DOHH2 (cell line): ENCODE results near the gene COLQ.

ENCODE experiments used
- H3F3A ChIP-seq: fragments of 200-600 bp; sonication (generic), shearing (Covaris generic); 2 replicates; pipeline ENCODE4 v1.6.0; 2016; ENCODE audit warnings: antibody characterized with exemption, mild to moderate bottlenecking; ENCODE audit not compliant: control insufficient read depth, insufficient read depth
- H3K27ac ChIP-seq: fragments of 200-600 bp; sonication (generic); 2 replicates; pipeline ENCODE4 v1.5.1; 2014; ENCODE audit warnings: low read depth, mild to moderate bottlenecking, low read length, moderate library complexity
- H3K27me3 ChIP-seq: fragments of 200-600 bp; sonication (generic); 2 replicates; pipeline ENCODE4 v1.6.1; 2014; ENCODE audit warnings: mild to moderate bottlenecking, low read length, mixed read lengths; ENCODE audit not compliant: control insufficient read depth
- H3K36me3 ChIP-seq: fragments of 200-600 bp; sonication (generic); 2 replicates; pipeline ENCODE4 v1.6.1; 2014; ENCODE audit warnings: mild to moderate bottlenecking, low read length, moderate library complexity, mixed read lengths; ENCODE audit not compliant: control insufficient read depth
- H3K4me1 ChIP-seq: fragments of 200-600 bp; sonication (generic); 2 replicates; pipeline ENCODE4 v1.6.1; 2014; ENCODE audit warnings: mild to moderate bottlenecking, low read length, mixed read lengths; ENCODE audit not compliant: control insufficient read depth
- H3K4me2 ChIP-seq: fragments of 200-600 bp; sonication (generic); 2 replicates; pipeline ENCODE4 v1.6.0; 2014; ENCODE audit warnings: mild to moderate bottlenecking, low read length, moderate library complexity
- H3K4me3 ChIP-seq: fragments of 200-600 bp; sonication (generic); 2 replicates; pipeline ENCODE4 v1.5.1; 2014; ENCODE audit warnings: mild to moderate bottlenecking, low read length, mixed read lengths
- H3K79me2 ChIP-seq: fragments of 200-600 bp; sonication (generic); 2 replicates; pipeline ENCODE4 v1.6.1; 2014; ENCODE audit warnings: mild to moderate bottlenecking, low read length, mixed read lengths; ENCODE audit not compliant: control insufficient read depth
- H3K9me2 ChIP-seq: fragments of 200-600 bp; sonication (generic); replicated peaks from 2 replicates; pipeline ENCODE4 v1.6.1; 2014; ENCODE audit warnings: mild to moderate bottlenecking, low read length, mixed read lengths; ENCODE audit not compliant: control insufficient read depth
- H3K9me3 ChIP-seq: fragments of 200-600 bp; sonication (generic); 2 replicates; pipeline ENCODE4 v1.6.1; 2014; ENCODE audit warnings: antibody characterized with exemption, low read length, mixed read lengths; ENCODE audit not compliant: control insufficient read depth, insufficient read depth
- H4K20me1 ChIP-seq: fragments of 200-600 bp; sonication (generic); 2 replicates; pipeline ENCODE4 v1.6.0; 2014; ENCODE audit warnings: low read depth, mild to moderate bottlenecking, antibody characterized with exemption, low read length, moderate library complexity; ENCODE audit not compliant: control insufficient read depth, insufficient read depth
- EZH2phosphoT487 ChIP-seq: fragments of 200-600 bp; sonication (generic); IDR thresholded peaks from 2 replicates; pipeline ENCODE4 v1.6.1; 2017; ENCODE audit warnings: borderline replicate concordance, mild to moderate bottlenecking, antibody characterized with exemption, low read length, moderate library complexity, mixed read lengths
- TF ChIP-seq, protein P1 (sequence below): fragments of 200-600 bp; sonication (generic); IDR thresholded peaks from one replicate; pipeline ENCODE4 v1.5.1; 2014; ENCODE audit warnings: antibody characterized with exemption, mild to moderate bottlenecking, low read depth, low read length; ENCODE audit not compliant: poor library complexity, severe bottlenecking

Gene COLQ

DNA sequence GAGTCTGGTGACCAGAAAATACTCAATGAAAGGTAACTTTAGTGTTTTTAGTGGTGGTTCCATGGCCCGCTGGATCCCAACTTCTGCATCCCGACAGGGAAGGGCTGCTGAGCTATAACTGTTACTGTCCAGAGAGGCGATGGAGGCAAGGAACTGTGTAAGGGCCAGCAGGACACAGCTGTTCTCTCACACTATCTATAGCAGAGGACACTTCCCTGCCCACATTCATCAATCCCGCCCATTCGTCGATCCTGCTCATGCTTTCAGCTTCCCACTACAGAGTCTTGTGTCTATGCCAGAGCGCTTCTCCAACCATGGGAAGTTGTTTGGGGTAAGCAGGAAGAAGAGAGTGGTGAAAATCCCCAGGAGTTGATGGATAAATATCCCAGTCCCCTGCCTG lies 8.4 kb downstream of the COLQ start:
- Histone ChIP-seq H3K79me2 (no peaks in the 10 kb centered on the region), H3K27ac (no peak overlapping the region), H3K36me3 (no peaks in the 10 kb centered on the region), H3K4me3 (no peak overlapping the region), H3F3A (no peaks in the 10 kb centered on the region), H3K9me3 (no peaks in the 10 kb centered on the region), H4K20me1 (no peaks in the 10 kb centered on the region), H3K4me2 (no peak overlapping the region), H3K4me1 (peaks cover 9% of the 10 kb centered on the region), H3K9me2 (no peaks in the 10 kb centered on the region), H3K27me3 (peaks cover 7% of the 10 kb centered on the region)
- TF ChIP-seq EZH2phosphoT487, result no peak
- TF ChIP-seq, protein P1, sequence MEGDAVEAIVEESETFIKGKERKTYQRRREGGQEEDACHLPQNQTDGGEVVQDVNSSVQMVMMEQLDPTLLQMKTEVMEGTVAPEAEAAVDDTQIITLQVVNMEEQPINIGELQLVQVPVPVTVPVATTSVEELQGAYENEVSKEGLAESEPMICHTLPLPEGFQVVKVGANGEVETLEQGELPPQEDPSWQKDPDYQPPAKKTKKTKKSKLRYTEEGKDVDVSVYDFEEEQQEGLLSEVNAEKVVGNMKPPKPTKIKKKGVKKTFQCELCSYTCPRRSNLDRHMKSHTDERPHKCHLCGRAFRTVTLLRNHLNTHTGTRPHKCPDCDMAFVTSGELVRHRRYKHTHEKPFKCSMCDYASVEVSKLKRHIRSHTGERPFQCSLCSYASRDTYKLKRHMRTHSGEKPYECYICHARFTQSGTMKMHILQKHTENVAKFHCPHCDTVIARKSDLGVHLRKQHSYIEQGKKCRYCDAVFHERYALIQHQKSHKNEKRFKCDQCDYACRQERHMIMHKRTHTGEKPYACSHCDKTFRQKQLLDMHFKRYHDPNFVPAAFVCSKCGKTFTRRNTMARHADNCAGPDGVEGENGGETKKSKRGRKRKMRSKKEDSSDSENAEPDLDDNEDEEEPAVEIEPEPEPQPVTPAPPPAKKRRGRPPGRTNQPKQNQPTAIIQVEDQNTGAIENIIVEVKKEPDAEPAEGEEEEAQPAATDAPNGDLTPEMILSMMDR, result no peak

DNA sequence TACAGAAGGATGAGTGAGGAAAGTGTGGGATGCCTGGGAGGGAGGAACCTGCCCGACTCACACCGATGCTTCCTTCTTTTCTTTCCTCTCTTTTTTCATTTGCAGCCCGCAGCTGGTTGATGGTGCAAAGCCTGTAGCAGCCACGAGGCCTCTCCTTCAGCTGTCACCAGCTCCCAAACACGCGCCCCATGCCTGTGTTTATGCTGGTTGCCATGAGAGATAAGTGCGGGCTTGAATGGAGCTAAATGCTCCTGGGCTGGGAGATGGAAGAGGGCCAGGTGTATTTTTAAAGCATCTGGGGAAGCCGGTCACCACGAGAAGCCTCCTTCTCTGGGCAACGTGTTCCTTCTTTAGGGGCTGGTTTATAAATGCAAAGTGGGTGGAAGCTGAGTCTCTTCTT lies 9.3 kb downstream of the COLQ start:
- Histone ChIP-seq H4K20me1 (no peaks in the 10 kb centered on the region), H3K79me2 (no peaks in the 10 kb centered on the region), H3K4me1 (peaks cover 4% of the 10 kb centered on the region), H3K27me3 (peaks cover 7% of the 10 kb centered on the region), H3K27ac (no peak overlapping the region), H3K4me3 (no peak overlapping the region), H3F3A (no peaks in the 10 kb centered on the region), H3K9me2 (no peaks in the 10 kb centered on the region), H3K9me3 (no peaks in the 10 kb centered on the region), H3K4me2 (no peak overlapping the region), H3K36me3 (no peaks in the 10 kb centered on the region)
- TF ChIP-seq EZH2phosphoT487, result no peak
- TF ChIP-seq, protein P1, result no peak

DNA sequence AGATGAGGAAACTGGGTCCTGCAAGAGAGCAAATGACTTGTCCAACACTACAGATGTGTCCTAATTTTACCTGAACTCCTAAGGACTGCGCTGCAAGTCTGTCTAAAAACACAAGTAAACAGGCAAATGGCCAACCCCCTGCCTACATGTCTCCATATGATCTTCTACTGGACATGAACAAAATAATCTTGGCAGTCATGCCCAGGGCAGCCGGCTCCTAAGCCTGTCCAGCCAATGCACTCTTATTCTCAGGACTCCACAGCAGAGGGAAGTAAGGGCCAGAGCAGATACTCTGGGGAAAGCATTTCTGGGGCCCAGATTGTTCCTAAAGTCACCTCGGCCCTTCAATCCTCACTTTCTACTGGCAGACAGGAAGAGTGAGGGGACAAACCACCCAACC lies 10.3 kb downstream of the COLQ start:
- no peak overlapping the region for H3K4me3 ChIP-seq
- no peaks in the 10 kb centered on the region for H3F3A ChIP-seq
- H3K4me1 ChIP-seq, result no peaks in the 10 kb centered on the region
- H3K79me2 ChIP-seq, result no peaks in the 10 kb centered on the region
- H3K9me3 ChIP-seq, result no peaks in the 10 kb centered on the region
- H3K9me2 ChIP-seq, result no peaks in the 10 kb centered on the region
- H3K27me3 ChIP-seq, result peaks cover 7% of the 10 kb centered on the region
- no peaks in the 10 kb centered on the region for H4K20me1 ChIP-seq
- H3K4me2 ChIP-seq, result no peak overlapping the region
- H3K36me3 ChIP-seq, result no peaks in the 10 kb centered on the region
- H3K27ac ChIP-seq, result no peak overlapping the region
- TF ChIP-seq, protein P1, result no peak
- TF ChIP-seq EZH2phosphoT487, result no peak

- TF ChIP-seq, protein P1, result no peak
- no peak for TF ChIP-seq EZH2phosphoT487
- H3K27me3 ChIP-seq, result peaks cover 7% of the 10 kb centered on the region
- no peak overlapping the region for H3K4me2 ChIP-seq
- no peaks in the 10 kb centered on the region for H3K36me3 ChIP-seq
- no peaks in the 10 kb centered on the region for H3K9me3 ChIP-seq
- no peaks in the 10 kb centered on the region for H3K79me2 ChIP-seq
- no peaks in the 10 kb centered on the region for H3F3A ChIP-seq
- H3K9me2 ChIP-seq, result no peaks in the 10 kb centered on the region
- no peak overlapping the region for H3K4me3 ChIP-seq
- no peaks in the 10 kb centered on the region for H3K4me1 ChIP-seq
- H3K27ac ChIP-seq, result no peak overlapping the region
- no peaks in the 10 kb centered on the region for H4K20me1 ChIP-seq
Observed at GRCh38 chr3:15510493-15510892, 11.0 kb downstream of the COLQ start.
